Body of pancreas (tissue), 4 donors: ENCODE results near the gene PLEKHG4B.

Source experiments
- POLR2A ChIP-seq, 3 donors: fragments of 450-650 bp; IDR thresholded peaks; one replicate each; pipeline ENCODE4 v1.6.1; 2016; ENCODE audit warnings: antibody characterized with exemption in 3 of 3, mild to moderate bottlenecking in 2 of 3
- TF ChIP-seq, protein P1 (sequence below), 7 experiments: fragments of 450-650 bp in 4 of 7; fragments of 200-600 bp in 3 of 7; sonication (generic) in 3 of 7; IDR thresholded peaks; one replicate each; pipeline ENCODE4 v1.5.1; 2016 to 2019; ENCODE audit warnings: antibody characterized with exemption in 7 of 7

DNA sequence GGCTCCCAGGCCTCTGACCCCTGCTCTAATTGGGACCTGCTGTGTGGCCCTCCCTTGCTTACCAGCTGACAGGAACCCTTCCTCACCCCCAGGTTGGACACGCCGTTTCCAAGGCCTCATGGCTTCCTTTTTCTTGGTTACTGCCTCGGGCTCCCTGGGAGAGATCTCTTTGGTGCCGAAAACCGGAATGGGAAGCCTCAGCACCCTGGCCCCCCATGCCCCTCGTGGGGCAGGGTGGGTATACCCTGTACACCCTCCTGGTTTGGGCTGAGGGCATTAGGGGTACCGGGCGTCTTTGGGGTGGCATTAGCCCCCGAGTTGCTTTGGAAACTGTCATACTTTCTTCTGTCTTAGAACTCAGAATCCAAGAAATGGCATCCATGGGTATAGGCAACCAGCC lies 89.2 kb downstream of the PLEKHG4B start:
- no peak for TF ChIP-seq POLR2A (IDR thresholded peaks at IDR 0.05)
- TF ChIP-seq, protein P1, sequence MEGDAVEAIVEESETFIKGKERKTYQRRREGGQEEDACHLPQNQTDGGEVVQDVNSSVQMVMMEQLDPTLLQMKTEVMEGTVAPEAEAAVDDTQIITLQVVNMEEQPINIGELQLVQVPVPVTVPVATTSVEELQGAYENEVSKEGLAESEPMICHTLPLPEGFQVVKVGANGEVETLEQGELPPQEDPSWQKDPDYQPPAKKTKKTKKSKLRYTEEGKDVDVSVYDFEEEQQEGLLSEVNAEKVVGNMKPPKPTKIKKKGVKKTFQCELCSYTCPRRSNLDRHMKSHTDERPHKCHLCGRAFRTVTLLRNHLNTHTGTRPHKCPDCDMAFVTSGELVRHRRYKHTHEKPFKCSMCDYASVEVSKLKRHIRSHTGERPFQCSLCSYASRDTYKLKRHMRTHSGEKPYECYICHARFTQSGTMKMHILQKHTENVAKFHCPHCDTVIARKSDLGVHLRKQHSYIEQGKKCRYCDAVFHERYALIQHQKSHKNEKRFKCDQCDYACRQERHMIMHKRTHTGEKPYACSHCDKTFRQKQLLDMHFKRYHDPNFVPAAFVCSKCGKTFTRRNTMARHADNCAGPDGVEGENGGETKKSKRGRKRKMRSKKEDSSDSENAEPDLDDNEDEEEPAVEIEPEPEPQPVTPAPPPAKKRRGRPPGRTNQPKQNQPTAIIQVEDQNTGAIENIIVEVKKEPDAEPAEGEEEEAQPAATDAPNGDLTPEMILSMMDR (IDR thresholded peaks at IDR 0.05): no peak
